Measurements from ENCODE around the gene TAF1L.
"Not testable (repeated sequence)": the region's sequence is repeated elsewhere in the genome, so short reads cannot be mapped to it uniquely, and the experiment has no call there.

The TAF1L gene

GRCh38 chr9:32635362-32635761 lies at the start of gene TAF1L:
Gene TAF1L, minus strand, starts transcription at chr9:32635669. Its CDS starts 90 bp downstream, at chr9:32635579.
- no peak for DNase-seq

GRCh38 chr9:32681751-32682150 lies 46.3 kb upstream of the TAF1L start:
- no peak for DNase-seq

GRCh38 chr9:32677931-32678330 lies 42.5 kb upstream of the TAF1L start:
- no peak for DNase-seq

GRCh38 chr9:32672469-32672868 lies 37.0 kb upstream of the TAF1L start:
- DNase-seq = no peak

GRCh38 chr9:32671333-32671732 lies 35.9 kb upstream of the TAF1L start:
- DNase-seq = no peak

GRCh38 chr9:32665101-32665500 lies 29.6 kb upstream of the TAF1L start:
- no peak for DNase-seq

- DNase-seq = no peak
Measured at GRCh38 chr9:32663741-32664140, 28.3 kb upstream of the TAF1L start.

- DNase-seq = no peak
Measured at GRCh38 chr9:32647671-32648070, 12.2 kb upstream of the TAF1L start.

GRCh38 chr9:32644698-32645097 lies 9.2 kb upstream of the TAF1L start:
- DNase-seq = no peak

- not testable (repeated sequence) for DNase-seq
Measured at GRCh38 chr9:32633151-32633550, 2.3 kb downstream of the TAF1L start.

- no peak for DNase-seq
Measured at GRCh38 chr9:32631991-32632390, 3.5 kb downstream of the TAF1L start.

- no peak for DNase-seq
Measured at GRCh38 chr9:32627394-32627954, 8.0 kb downstream of the TAF1L start.

GRCh38 chr9:32625320-32625719 lies 10.1 kb downstream of the TAF1L start:
- DNase-seq = no peak

- DNase-seq = no peak
Measured at GRCh38 chr9:32622948-32623347, 12.5 kb downstream of the TAF1L start.

GRCh38 chr9:32618261-32618660 lies 17.2 kb downstream of the TAF1L start:
- no peak for DNase-seq

- no peak for DNase-seq
Measured at GRCh38 chr9:32606811-32607210, 28.7 kb downstream of the TAF1L start.

GRCh38 chr9:32603914-32604852 lies 31.3 kb downstream of the TAF1L start:
- DNase-seq = no peak

- DNase-seq = not testable (repeated sequence)
Measured at GRCh38 chr9:32599021-32599420, 36.4 kb downstream of the TAF1L start.

- no peak for DNase-seq
Measured at GRCh38 chr9:32596936-32597335, 38.5 kb downstream of the TAF1L start.

- no peak for DNase-seq
Measured at GRCh38 chr9:32596096-32596865, 39.2 kb downstream of the TAF1L start.

GRCh38 chr9:32590898-32591297 lies 44.6 kb downstream of the TAF1L start:
- no peak for DNase-seq

- DNase-seq = no peak
Measured at GRCh38 chr9:32590476-32590875, 45.0 kb downstream of the TAF1L start.

- no peak for DNase-seq
Measured at GRCh38 chr9:32589083-32589723, 46.3 kb downstream of the TAF1L start.

All from NCI-H1417 treated with DMSO at 0.1 percent for 48 hours (cell line).